ES-I3 (cell line): ENCODE results near the gene ARMS2.

ENCODE experiments used
- H3K36me3 ChIP-seq: 2 replicates; pipeline ENCODE4 v1.6.1; 2013; ENCODE audit warnings: mild to moderate bottlenecking, low read length, control low read depth, moderate library complexity; ENCODE audit not compliant: insufficient read depth
- H3K4me1 ChIP-seq: 2 replicates; pipeline ENCODE4 v1.6.1; 2013; ENCODE audit warnings: mild to moderate bottlenecking, control low read depth, low read length; ENCODE audit not compliant: insufficient read depth
- H3K9ac ChIP-seq: 2 replicates; pipeline ENCODE4 v1.6.1; 2013; ENCODE audit warnings: low read depth, mild to moderate bottlenecking, low read length, moderate library complexity
- H3K9me3 ChIP-seq: 2 replicates; pipeline ENCODE4 v1.6.1; 2013; ENCODE audit warnings: mild to moderate bottlenecking, low read length, moderate library complexity; ENCODE audit not compliant: control insufficient read depth, insufficient read depth

The ARMS2 gene

GRCh38 chr10:122487174-122487765 is 32.8 kb downstream of the ARMS2 start:
- Histone ChIP-seq H3K9ac (no peak overlapping the region), H3K9me3 (no peaks in the 10 kb centered on the region), H3K4me1 (no peaks in the 10 kb centered on the region), H3K36me3 (no peaks in the 10 kb centered on the region)

- Histone ChIP-seq H3K36me3 (no peaks in the 10 kb centered on the region), H3K9me3 (no peaks in the 10 kb centered on the region), H3K4me1 (0 out of 2 replicates have a peak, but pooled peaks cover 2% of the 10 kb centered on the region), H3K9ac (no peak overlapping the region)
Measured at GRCh38 chr10:122490268-122490667, 35.8 kb downstream of the ARMS2 start.

GRCh38 chr10:122490786-122491680 is 36.6 kb downstream of the ARMS2 start:
- Histone ChIP-seq H3K9ac (no peak overlapping the region), H3K4me1 (0 out of 2 replicates have a peak, but pooled peaks cover 3% of the 10 kb centered on the region), H3K36me3 (no peaks in the 10 kb centered on the region), H3K9me3 (no peaks in the 10 kb centered on the region)

- 0 out of 2 replicates have a peak, but pooled peaks cover 3% of the 10 kb centered on the region for H3K4me1 ChIP-seq
Measured at GRCh38 chr10:122492006-122492405, 37.6 kb downstream of the ARMS2 start.

GRCh38 chr10:122492999-122493481 is 38.6 kb downstream of the ARMS2 start:
- Histone ChIP-seq H3K4me1 (0 out of 2 replicates have a peak, but pooled peaks cover 3% of the 10 kb centered on the region), H3K9me3 (no peaks in the 10 kb centered on the region), H3K36me3 (no peaks in the 10 kb centered on the region), H3K9ac (no peak overlapping the region)

More at GRCh38 chr10:122492006-122492405, 37.6 kb downstream of the ARMS2 start:
- no peaks in the 10 kb centered on the region for H3K9me3 ChIP-seq
- no peaks in the 10 kb centered on the region for H3K36me3 ChIP-seq
- no peak overlapping the region for H3K9ac ChIP-seq

- H3K9ac ChIP-seq = no peak overlapping the region
- H3K36me3 ChIP-seq = no peaks in the 10 kb centered on the region
- 0 out of 2 replicates have a peak, but pooled peaks cover 3% of the 10 kb centered on the region for H3K4me1 ChIP-seq
- H3K9me3 ChIP-seq = no peaks in the 10 kb centered on the region
Measured at GRCh38 chr10:122493761-122494160, 39.3 kb downstream of the ARMS2 start.

GRCh38 chr10:122494173-122494820 is 39.8 kb downstream of the ARMS2 start:
- no peaks in the 10 kb centered on the region for H3K9me3 ChIP-seq
- H3K9ac ChIP-seq = no peak overlapping the region
- 0 out of 2 replicates have a peak, but pooled peaks cover 3% of the 10 kb centered on the region for H3K4me1 ChIP-seq
- H3K36me3 ChIP-seq = no peaks in the 10 kb centered on the region

GRCh38 chr10:122494833-122495232 is 40.4 kb downstream of the ARMS2 start:
- 0 out of 2 replicates have a peak, but pooled peaks cover 3% of the 10 kb centered on the region for H3K4me1 ChIP-seq
- no peaks in the 10 kb centered on the region for H3K9me3 ChIP-seq
- H3K9ac ChIP-seq = no peak overlapping the region
- no peaks in the 10 kb centered on the region for H3K36me3 ChIP-seq

- Histone ChIP-seq H3K4me1 (0 out of 2 replicates have a peak, but pooled peaks cover 3% of the 10 kb centered on the region), H3K9me3 (no peaks in the 10 kb centered on the region)
Measured at GRCh38 chr10:122495406-122496340, 41.2 kb downstream of the ARMS2 start.

GRCh38 chr10:122497241-122497640 is 42.8 kb downstream of the ARMS2 start:
- Histone ChIP-seq H3K4me1 (0 out of 2 replicates have a peak, but pooled peaks cover 3% of the 10 kb centered on the region), H3K9ac (no peak overlapping the region), H3K36me3 (no peaks in the 10 kb centered on the region), H3K9me3 (no peaks in the 10 kb centered on the region)

More at GRCh38 chr10:122495406-122496340, 41.2 kb downstream of the ARMS2 start:
- no peaks in the 10 kb centered on the region for H3K36me3 ChIP-seq
- H3K9ac ChIP-seq = no peak overlapping the region

- Histone ChIP-seq H3K9me3 (no peaks in the 10 kb centered on the region), H3K4me1 (0 out of 2 replicates have a peak, but pooled peaks cover 3% of the 10 kb centered on the region), H3K9ac (no peak overlapping the region), H3K36me3 (no peaks in the 10 kb centered on the region)
Measured at GRCh38 chr10:122498521-122498920, 44.1 kb downstream of the ARMS2 start.

- Histone ChIP-seq H3K9me3 (no peaks in the 10 kb centered on the region), H3K4me1 (0 out of 2 replicates have a peak, but pooled peaks cover 3% of the 10 kb centered on the region), H3K36me3 (no peaks in the 10 kb centered on the region), H3K9ac (no peak overlapping the region)
Measured at GRCh38 chr10:122499012-122499411, 44.6 kb downstream of the ARMS2 start.

- Histone ChIP-seq H3K36me3 (no peaks in the 10 kb centered on the region), H3K9ac (no peak overlapping the region), H3K9me3 (no peaks in the 10 kb centered on the region), H3K4me1 (0 out of 2 replicates have a peak, but pooled peaks cover 3% of the 10 kb centered on the region)
Measured at GRCh38 chr10:122499491-122499941, 45.1 kb downstream of the ARMS2 start.
